NCI-H226 (cell line): ENCODE data around the gene SPAG5.
"Not testable (repeated sequence)": the region's sequence is repeated elsewhere in the genome, so short reads cannot be mapped to it uniquely, and the experiment has no call there.

Experiments used
- DNase-seq: peaks from one replicate; pipeline ENCODE4 v3.0.0-alpha.2; 2015

Gene SPAG5

DNA sequence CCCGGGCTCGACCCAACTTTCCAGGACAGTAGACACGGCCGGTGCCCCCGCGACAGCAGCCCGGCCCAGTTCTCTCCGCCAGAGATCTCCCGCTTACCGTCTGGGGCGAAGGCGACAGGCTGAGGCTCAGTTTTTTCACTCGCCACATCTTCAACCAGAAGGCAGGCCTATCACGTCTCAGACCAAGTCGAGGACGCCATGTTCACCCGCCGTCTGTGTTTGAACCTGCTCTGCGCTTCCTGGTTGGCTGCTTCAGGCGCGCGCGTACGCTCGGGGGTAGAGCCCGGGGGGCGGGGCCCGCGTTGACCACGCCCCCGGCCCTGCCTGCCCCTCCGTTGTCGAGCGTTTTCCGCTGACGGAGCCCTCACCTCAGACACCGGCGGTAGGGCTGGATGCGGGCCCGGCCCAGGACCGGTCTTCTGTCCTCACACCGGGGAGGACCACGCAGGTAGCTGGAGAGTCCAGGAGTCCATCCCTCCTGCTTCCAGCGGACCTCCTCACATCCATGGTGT, at the start of gene SPAG5:
TSS of gene SPAG5 (minus strand) at position 227 of the 512 bp plus-strand sequence. CDS start at position 148, 79 bp downstream.
- DNase-seq, result peak; percentile 88

DNA sequence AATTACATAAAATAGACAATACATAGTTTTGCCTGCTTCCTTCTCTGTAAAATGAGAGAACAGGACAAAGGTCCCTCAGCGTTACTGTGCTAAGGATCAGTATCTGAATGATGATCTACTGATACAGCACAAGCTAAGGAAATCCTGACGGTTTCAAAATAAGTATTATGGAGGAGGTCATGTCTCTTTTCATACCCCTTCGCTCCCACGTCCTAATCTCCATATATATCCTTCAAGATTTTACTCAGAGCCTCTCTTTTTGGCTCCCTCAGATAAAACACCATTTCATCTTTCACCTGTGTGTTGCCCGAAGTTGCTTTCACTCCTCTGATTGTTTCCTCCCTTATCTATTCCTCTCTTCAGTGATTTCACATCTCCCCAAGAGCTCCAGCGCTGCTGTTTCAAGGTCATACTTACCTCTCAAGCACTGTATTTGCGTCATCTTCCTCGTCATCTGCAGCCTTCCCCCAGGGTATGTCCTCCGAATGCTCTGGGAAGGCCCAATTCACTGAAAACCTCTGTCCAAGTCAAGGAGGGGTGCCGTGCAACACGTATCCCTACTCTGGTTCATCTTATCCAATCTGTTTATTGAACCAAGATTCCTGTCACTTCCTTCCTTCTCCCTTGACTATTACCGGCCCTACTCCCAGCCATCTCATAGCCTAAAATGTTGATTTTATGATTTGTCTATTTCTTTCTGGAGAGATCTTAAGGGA, 47.4 kb upstream of the SPAG5 start:
- no peak for DNase-seq

DNA sequence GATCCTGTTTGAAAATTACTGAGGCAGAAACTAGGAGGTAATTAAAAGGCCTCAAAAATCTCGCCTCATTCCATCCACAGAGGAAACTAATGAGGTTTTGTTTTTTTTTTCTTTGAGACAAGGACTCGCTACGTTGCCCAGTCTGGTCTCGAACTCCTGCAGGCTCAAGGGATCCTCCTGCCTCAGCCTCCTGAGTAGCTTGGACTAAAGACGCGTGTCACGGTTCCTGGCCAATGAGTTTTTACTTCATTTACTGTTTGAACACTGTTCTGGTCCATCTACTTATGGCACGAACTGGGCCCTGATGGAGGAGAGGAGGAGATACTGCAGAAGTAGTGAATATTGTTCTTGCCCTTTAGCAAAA, 46.7 kb upstream of the SPAG5 start:
- DNase-seq, result no peak

DNA sequence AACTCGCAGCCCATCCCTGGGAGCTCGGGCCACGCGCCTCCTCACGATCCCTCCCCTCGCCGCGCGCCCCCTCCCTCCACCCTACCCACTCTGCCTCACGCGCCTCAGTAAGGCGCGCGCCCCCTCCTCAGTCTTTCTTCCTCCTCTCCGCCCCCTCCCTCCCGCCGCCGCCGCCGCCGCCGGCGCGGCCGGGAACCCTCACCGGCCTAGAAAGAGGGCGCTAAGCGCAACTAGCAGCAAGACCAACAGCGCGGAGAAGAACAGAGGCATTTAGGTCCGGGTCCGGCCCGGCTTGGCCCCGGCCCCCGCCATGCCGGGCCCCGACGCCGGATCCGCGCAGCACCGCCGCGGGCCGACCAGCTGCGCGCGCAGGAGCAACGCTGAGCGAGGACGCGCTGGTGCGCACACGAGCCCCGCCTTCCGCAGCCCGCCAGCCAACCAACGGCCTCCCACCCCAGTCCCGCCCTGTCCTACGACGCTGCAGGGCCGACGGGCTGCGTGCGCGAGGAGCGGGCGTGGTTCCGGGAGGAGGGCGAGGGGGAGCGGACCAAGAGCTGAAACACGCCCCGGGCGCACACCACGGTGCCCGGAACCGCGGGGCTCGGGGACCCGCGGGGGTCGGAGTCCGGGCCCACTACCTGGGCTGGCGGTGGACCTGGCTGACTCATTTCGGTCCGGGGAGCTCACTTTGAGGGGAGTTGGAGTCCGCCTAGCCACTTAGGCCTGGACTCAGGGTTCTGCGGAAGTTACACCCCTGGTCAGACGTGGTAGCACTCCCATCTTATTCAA, 46.2 kb upstream of the SPAG5 start, which contains the start of gene BLTP2:
TSS of gene BLTP2 (minus strand) at position 372 of the 789 bp plus-strand sequence. CDS start at position 270, 102 bp downstream.
- DNase-seq, result peak; percentile 95

GRCh38 chr17:28643983-28644786, 45.4 kb upstream of the SPAG5 start:
- no peak for DNase-seq

- no peak for DNase-seq
These were observed 42.8 kb upstream of the SPAG5 start for GRCh38 chr17:28641579-28641978.

GRCh38 chr17:28635506-28635905, 36.7 kb upstream of the SPAG5 start:
- DNase-seq, result no peak

DNA sequence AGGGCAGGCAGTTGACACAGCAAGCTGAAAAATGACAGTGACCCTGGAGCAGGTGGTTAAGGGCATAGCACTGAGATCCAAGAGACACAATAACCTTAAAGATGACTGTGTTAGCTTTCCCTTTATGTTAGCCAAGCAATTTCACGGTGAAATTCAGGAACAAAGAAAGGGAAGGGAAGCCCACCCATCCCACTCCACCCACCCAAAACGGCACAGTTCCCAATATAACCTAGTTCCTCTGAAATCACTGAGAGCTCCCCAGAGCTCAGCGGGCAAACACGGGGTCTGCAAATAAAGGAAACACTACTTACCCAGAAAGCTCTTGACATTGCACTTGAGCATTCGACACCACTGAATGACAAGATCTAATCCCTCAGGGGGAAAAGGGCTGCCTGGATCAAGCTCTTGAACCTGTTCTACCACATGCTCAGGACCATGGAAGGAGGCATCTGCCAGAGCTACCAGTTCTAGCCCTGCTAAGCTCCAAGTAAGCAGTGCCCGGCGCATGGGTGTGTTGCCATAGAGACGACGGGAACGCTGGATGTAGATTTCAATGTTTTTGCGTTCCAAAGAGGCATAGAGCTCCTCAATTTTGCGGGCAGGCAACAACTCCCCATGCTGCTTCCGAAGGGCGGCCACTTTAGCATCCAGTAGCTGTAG, 35.5 kb upstream of the SPAG5 start:
- DNase-seq, result no peak

DNA sequence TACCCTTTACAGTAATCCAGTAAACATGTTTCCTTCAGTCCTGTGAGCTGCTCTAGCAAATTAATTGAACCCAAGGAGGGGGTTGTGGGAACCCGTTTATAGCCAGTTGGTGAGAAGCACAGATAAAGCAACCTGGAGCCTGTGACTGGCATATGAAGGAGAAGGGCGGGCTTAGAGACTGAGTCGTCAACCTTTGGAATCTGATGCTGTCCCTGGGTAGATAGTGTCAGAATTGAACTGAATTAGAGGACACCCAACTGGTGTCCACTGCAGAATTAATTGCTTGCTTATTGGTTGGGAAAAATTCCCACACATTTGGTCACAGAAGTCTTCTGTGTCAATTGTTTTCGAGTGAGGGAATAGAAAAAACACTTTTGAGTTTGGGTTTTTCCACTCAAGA, 28.0 kb upstream of the SPAG5 start:
- no peak for DNase-seq

DNA sequence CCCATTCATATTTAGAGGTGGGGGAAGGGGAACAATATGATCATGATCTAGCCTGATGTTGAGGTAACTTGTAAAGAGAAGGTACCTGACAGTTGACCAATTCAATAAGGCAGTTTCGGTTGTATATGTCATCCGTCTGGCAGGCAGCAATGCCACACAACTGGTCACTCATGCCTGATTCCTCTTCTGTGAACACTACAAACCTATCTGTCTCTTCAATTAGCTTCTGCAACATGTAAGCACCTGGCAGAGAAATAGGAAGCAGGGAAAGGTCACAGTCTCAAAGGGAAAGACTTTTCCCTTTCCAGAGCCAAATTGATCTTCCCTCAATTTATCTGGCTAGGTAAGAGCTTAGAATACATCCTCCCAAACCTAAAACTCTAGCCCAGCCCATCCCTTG, 25.3 kb upstream of the SPAG5 start:
- no peak for DNase-seq

DNA sequence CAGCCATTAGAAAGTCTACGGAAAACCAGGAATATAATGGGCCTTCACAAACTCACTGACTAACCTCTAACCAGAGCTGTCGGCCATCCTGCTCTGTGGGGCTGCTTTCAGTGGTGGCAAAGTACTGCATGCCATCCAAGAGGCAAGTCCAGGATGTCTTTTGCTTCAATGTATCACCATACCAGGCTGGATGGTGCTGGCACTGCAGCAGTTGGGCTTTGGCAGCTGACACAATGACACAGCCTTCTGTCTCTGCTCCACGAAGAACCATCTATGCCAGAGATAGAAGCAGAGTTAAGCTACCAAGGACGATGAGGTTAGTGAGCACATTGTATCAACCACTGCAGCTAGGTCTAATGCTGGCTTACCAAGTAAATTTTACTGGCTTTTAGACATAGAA, 24.9 kb upstream of the SPAG5 start:
- DNase-seq, result no peak

- no peak for DNase-seq
These were observed 23.4 kb upstream of the SPAG5 start for GRCh38 chr17:28622186-28622585.

DNA sequence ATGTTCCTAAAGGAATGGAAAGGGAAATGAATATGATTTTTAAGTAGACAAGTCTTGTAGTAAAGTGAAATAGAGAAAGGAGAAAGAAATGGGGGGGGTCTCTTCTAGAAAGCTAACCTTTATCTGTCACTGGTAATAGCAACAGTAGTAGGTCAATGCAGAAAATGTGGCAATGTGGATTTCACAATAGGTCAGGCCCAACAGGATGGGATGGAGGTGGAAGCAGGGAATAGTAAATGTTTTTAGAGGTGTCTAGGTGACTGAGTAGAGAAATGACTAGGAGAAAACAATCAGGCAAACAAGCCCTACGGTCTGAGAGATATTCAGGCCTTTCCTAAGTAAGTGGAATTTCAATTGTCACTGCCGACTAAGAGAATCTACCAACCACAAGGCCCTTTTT, 21.2 kb upstream of the SPAG5 start:
- DNase-seq, result no peak

DNA sequence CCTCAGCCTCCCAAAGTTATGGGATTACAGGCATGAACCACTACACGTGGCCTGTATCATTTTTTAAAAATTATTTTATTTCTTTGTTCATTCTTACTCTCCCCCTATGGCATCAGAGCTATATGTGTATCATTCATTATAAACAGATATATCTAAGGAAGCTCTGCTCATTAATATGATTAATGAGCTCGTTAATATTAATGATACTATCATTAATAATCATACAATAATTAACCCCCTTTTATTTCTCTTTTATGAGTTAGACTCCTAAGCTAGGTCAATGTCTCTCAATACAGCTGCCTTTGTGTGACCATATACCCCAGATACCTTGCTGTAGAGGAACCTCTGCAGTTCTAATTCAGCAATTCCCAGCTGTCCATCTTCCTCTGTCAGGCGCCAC, 19.6 kb upstream of the SPAG5 start:
- DNase-seq, result no peak

- DNase-seq, result no peak
These were observed 17.5 kb upstream of the SPAG5 start for GRCh38 chr17:28616281-28616680.

DNA sequence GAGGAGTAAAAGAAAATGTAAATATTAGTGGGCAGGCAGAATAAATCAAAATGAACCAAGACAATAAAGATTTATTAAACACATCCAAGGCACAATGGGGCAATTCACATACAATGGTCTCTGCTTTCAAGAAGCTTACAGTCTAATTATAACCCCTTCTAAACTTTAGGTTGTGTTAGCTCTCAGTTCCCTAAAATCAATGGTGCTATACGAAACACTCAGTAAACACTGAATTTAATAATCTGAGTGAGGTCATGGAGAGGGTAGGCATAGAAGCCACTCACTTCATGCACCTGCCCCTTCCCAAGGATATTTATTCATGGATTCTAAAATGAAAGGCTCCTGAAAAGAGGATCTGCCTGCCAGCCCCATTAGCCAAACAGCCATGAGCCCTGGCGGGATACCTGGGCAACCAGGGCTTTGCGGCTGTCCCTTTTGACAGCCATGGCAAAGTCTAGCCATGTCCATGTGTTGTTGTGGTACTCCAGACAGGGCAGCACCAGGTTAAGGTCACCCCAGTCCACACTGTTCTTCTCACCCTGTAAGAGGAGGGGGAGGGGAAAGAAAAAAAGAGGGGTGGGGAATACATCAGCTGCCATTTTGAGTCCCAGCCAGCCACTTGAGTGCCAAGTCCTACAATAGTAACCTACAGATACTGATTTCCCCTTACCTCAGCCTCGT, 16.6 kb upstream of the SPAG5 start:
- DNase-seq, result no peak

DNA sequence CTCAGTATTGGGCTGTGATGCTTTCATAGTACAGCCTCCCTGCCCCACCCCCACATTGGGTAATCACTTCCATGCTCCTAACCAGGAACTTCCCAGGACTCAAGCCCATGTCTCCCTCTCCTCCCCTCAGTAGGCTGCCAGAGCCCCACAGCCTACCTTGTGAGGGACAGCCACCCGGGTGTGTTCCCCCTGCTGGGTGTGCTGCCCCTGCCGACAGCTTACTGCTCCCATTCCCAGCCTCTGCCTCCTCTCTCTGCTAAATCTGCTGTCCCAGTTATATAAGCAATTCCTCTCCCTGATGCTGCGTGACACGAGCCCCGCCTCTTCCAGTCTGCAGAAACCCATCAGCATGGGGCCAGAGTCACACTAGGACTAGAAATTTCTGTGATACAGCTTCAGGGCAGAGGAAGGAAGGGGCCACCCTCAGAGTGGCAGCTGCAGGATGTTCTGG, 15.1 kb upstream of the SPAG5 start, which contains the start of gene RSKR:
TSS of gene RSKR (minus strand) at position 255 of the 451 bp plus-strand sequence. CDS start at position 231, 24 bp downstream.
- DNase-seq, result no peak

GRCh38 chr17:28612936-28613872, 14.4 kb upstream of the SPAG5 start:
- no peak for DNase-seq

DNA sequence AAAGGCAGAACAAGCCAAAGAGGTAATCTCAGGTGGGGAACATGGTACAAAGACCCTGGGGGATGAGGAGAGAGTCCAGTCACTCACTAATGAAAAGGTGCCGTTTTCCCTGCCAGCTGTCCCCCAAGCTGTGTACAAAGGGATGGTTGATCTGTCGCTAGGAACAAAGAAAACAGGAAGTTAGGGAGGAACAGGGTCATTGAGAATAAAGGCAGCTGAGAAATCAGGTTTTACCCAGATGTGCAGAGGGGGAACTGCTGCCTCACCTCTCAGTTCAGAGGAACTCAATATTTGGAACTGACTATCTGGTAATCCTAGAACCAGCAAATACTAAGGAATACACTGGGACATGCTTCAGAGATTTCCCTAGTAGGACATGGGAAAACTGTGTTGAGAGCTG, 13.7 kb upstream of the SPAG5 start:
- DNase-seq, result no peak

DNA sequence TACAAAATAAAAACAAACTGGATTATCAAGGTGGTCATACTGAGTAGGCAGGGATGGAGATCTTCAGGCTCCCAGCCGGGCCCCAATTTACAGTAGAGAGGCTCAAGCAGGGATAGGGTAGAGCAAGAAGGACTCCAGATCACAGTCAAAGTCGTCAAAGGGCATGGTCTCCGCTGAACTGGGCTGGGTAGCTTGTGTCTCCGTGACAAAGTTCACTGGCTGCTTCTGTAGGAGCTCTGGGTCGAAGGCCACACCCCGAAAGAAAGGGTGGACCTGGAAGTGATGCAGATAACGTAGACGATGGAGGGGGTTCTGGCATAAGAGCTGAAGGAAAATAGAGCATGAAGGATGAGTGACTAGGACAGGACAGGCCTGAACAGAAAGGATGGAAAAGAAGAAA, 11.6 kb upstream of the SPAG5 start:
- no peak for DNase-seq

DNA sequence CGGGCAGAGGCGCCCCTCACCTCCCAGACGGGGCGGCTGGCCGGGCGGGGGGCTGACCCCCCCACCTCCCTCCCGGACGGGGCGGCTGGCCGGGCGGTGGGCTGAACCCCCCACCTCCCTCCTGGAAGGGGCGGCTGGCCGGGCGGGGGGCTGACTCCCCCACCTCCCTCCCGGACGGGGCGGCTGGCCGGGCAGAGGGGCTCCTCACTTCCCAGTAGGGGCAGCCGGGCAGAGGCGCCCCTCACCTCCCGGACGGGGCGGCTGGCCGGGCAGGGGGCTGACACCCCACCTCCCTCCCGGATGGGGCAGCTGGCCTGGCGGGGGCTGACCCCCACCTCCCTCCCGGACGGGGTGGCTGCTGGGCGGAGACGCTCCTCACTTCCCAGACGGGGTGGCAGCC, 5.2 kb upstream of the SPAG5 start:
- DNase-seq, result not testable (repeated sequence)
